NCI-H2227 (cell line): ENCODE results near the gene INPP5A.
"Not testable (repeated sequence)": the region's sequence is repeated elsewhere in the genome, so short reads cannot be mapped to it uniquely, and the experiment has no call there.

Source experiments
- DNase-seq: peaks from one replicate; lab custom pipeline; 2025; ENCODE audit not compliant: unreplicated experiment; lab: John Stamatoyannopoulos, UW

Gene INPP5A

DNA sequence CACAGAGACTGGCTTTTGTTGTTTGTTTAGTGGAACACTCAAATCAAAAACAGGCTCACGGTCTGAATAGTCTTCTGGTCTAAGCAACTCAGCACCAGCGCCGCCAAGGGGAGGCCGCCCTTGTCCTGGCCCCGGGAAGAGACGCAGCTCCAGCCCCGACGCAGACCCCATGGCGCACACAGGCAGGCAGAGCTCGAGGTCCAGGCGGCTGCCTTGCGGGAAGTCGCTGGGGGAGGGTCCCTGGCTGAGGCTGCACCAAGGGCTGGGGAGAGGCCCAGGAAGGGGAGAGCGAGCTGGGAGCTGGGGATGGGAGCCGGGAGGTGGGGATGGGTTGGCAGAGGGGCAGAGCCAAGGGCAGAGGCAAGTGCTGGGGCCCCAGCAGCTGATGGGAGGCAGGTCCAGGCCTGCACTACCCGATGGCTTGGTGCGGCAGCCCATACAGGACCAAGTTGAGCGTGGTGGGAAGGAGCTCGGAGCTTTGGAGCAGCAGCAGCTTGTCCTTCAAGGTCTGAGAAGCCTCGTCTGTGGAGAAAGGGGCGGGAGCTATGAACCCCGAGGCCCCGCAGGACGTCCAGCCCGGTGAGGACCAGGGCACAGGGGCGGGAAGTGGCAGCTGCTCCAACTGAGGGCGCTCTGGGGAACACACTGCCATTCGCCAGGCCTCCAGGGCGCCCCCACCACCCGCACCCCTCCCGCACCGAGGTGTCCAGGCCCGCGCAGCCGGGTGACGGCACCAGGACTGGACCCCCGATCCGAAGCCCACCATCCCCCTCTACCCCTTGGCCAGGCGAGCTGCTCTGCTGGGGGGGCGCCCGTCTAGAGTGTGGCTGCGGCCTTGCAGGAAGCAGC is 271.0 kb downstream of the INPP5A start:
- no peak for DNase-seq

- no peak for DNase-seq
These were observed 271.9 kb downstream of the INPP5A start for GRCh38 chr10:132809232-132810140.

DNA sequence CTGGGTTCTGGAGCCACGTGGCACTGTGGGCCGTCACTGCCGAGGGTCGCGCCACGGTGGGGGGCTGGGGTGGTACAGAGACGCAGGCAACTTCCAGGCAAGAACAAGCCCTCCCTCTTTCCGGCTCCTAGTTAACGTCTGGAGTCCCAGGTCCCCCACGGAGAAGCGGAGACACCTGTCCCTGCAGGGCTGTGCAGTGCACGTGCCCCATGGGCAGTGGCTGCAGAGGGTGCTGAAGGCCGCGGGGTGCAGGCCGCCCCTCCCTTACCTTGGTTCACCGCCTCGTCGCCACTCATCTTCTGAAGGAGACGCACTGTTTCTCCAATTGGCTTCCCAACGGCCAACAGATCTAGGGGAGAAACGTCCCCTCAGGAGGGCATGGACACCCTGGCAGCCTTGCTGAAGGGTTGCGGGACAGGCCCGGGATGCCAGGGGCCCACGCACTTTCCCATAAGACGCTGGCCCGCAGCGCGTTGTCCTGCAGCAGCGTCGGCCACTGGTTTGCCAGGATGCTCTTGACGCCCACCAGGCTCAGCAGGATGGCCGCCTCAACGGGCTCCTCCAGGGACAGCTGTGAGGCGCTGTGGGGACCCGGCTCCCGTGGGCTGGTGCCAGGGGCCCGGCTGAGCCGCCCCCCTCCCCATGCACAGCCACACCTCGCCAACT is 272.7 kb downstream of the INPP5A start:
- DNase-seq, result no peak

GRCh38 chr10:132810807-132811700 is 273.5 kb downstream of the INPP5A start:
- no peak for DNase-seq

DNA sequence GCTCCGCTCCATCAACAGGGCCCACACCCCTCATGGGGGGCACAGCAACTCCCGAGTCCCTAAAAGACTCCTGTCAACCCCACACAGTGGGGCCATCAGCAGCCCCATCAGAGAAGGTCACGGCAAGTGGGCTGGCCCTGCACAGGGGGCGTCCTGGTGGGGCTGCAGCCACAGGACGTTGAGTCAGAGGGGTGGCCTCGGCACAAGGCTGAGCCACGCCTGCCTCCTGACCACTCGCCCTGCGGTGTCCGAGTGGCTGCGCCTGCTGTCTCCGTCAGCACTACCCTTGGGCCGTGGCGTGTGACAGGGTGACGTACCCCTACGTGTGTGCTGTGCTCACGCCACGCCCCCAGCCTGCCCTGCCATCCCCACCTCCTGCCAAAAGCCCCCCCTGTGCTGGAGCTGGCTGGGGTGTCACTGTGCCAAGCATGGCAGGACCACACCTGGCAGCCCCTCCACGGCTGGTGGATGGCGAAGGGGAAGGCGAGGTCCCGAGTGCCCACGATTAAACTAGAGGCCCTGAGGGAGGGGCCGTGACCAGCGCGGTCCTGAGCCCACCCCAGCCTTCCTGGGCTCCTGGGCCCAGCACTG is 274.4 kb downstream of the INPP5A start:
- no peak for DNase-seq

DNA sequence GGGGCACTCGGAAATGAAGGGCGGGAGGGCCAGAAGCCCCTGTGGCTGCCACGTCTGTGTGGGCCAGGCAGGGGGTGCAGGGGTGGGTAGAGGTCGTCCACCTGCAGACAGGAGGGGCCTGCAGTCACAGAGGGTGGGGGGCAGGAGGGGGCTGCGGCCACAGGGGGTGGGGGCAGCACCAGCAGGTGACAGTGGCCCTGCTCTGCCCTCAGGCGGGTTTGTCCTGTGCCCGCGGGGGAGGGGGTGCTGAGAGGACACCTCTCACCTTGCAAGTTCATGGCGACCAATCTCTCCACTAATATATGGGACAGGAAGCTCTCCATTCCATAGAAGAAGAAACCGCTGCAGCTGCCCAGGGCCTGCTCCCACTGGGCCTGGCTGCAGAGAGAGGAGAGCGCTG is 274.9 kb downstream of the INPP5A start:
- no peak for DNase-seq

DNA sequence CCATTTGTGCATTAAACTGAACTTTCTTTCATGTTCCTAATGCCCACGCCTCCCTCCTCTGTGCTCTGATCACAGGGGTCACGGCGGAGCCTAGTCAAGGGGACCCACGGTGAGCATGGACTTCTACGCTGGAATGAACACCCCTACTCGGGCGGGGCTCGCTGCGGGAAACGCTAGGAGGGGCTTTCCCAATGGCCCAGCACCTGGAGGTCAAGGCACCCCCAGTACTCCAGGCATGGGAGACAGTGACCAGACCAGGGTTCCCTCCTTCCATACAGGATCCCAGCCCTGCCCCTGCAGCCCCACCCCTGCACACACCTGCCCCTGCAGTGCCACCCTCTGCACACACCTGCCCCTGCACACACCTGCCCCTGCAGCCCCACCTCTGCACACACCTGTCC is 275.4 kb downstream of the INPP5A start:
- no peak for DNase-seq

GRCh38 chr10:132813560-132814468 is 276.2 kb downstream of the INPP5A start:
- no peak for DNase-seq

DNA sequence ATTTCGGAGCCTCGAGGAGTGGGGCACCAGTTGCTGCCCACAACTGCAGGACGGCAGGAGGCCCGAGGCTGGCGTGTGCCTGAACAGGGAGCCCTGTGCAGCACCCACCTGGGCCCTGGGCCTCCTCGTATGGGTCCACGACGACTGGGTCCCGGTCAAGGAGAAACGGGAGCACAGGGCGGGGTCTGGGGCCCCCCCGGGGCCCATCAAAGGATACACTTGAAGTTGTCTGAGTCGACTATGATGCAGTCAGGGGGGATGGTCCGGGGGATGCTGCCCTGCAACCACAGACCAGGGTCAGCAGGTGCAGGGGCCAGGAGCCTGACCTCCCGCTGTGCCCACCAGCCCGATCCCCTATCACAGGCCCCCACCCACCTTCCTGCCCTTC is 276.9 kb downstream of the INPP5A start:
- no peak for DNase-seq

- no peak for DNase-seq
These were observed 277.7 kb downstream of the INPP5A start for GRCh38 chr10:132815168-132815857.

GRCh38 chr10:132816718-132817117 is 279.1 kb downstream of the INPP5A start:
- no peak for DNase-seq

- no peak for DNase-seq
These were observed 280.2 kb downstream of the INPP5A start for GRCh38 chr10:132817701-132818211.

DNA sequence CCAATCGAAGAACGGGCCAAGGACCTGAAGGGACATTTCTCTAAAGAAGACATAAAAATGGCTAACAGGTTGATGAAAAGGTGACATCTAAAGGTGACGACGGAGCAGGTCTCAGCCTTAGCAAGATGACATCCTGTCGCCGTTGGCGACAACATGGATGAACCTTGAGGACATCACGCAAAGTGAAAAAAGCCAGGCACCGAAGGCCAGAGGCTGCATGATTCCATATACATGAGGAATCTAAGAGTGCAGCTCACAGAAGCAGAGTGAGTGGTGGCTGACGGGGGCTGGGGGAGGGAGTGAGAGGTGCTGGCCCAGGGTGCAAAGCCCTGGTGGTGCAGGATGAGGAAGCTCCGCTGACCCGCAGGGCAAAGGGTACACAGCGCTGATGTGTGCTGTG is 282.5 kb downstream of the INPP5A start:
- no peak for DNase-seq

GRCh38 chr10:132825783-132826523 is 288.4 kb downstream of the INPP5A start:
- not testable (repeated sequence) for DNase-seq

- DNase-seq, result no peak
These were observed 289.2 kb downstream of the INPP5A start for GRCh38 chr10:132826524-132827422.

DNA sequence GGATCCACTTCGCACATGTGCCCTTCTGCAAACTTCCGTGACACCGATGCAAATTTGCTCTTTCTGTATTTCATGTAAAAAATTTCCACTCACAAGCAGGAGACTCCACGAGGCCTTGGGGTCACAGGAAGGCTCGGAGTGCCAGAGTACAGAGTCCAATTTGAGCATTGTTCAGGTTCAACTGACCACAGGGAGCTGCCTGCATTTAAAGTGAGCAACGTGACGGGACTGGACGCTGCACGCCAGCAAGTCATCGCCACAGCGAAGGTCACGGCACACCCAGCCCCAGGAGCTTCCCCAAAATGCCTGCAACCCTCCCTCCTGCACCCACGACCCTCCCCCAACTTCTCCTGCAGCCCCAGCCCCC is 289.8 kb downstream of the INPP5A start:
- DNase-seq, result no peak
